ENCODE measurements around the gene TALDO1. TPM values are rescaled to one million over a fixed set of nuclear protein-coding genes. Genes with fewer than 3 reads are reported as not detected.
A peak's percentile ranks its signal among the peaks of the same experiment; 100 is the strongest.

The TALDO1 gene
- polyA plus RNA-seq, 1 of the 3 experiments (the other 2 are of a cell fraction), result 103 TPM

DNA sequence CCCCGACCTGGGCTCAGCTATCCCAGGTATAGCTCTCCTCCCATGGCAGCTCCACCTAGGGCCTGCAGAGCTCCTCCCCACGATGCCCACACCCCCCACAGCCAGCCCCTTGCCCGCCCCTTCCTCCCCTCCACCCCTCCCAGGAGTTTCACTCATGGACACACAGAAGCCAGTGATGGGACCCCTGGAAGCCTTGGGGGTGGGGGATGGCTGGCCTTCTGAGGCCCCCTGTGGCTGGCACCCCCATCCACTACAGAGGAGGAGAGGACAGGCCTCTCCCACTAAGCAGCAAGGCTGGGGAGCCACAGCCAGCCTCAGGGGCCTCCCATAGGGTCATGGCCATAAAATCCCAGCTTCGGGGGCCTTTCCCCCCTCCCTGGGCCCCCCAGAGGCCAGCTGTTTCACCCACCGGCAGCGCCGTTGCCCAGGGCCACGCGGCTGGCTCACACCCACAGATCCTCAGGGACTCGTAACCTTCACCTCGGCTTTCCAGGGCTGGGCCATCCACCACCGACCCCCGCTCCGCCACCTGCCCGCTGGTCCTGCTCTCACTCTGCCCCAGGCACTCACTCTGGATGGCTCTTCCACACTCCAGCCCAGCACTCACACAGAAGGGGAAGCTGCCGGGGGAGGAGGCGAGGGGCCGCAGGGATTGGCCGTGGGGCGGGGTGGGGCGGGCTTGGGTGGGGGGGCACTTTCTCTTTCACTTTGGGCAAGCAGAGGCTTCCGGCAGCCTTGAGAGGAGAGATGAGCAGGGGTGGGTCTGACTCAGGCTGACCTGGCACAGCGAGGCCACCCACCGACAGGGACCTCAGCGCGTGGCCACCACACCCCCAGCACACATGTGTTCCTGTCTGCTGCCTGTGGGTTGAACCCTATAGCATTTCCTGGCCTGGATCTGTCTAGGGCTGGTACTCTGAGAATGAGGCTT, 48.6 kb downstream of the TALDO1 start (continued):
- TF ChIP-seq, protein P1, sequence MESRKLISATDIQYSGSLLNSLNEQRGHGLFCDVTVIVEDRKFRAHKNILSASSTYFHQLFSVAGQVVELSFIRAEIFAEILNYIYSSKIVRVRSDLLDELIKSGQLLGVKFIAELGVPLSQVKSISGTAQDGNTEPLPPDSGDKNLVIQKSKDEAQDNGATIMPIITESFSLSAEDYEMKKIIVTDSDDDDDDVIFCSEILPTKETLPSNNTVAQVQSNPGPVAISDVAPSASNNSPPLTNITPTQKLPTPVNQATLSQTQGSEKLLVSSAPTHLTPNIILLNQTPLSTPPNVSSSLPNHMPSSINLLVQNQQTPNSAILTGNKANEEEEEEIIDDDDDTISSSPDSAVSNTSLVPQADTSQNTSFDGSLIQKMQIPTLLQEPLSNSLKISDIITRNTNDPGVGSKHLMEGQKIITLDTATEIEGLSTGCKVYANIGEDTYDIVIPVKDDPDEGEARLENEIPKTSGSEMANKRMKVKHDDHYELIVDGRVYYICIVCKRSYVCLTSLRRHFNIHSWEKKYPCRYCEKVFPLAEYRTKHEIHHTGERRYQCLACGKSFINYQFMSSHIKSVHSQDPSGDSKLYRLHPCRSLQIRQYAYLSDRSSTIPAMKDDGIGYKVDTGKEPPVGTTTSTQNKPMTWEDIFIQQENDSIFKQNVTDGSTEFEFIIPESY (IDR thresholded peaks at IDR 0.05; ENCODE audit: borderline replicate concordance, low read depth), result no peak
- TF ChIP-seq RXRA (IDR thresholded peaks at IDR 0.05; ENCODE audit: borderline replicate concordance, low read depth) (no peak), YY1 (IDR thresholded peaks at IDR 0.05; ENCODE audit: low read depth) (no peak), RFX5 (IDR thresholded peaks at IDR 0.05; ENCODE audit: low read length) (no peak), SIN3A (IDR thresholded peaks at IDR 0.05; ENCODE audit: borderline replicate concordance, low read depth, low read length) (no peak), ELF1 (IDR thresholded peaks at IDR 0.05) (no peak), JUND (IDR thresholded peaks at IDR 0.05) (no peak), MXI1 (IDR thresholded peaks at IDR 0.05; ENCODE audit: low read depth, low read length) (peak; percentile 91), GABPA (IDR thresholded peaks at IDR 0.05; ENCODE audit: low read depth) (no peak), MEF2A (IDR thresholded peaks at IDR 0.05; ENCODE audit: borderline replicate concordance, low read depth) (no peak), EZH2phosphoT487 (IDR thresholded peaks at IDR 0.05; ENCODE audit: borderline replicate concordance, low read depth) (no peak), FOXM1 (IDR thresholded peaks at IDR 0.05; ENCODE audit: low read depth) (no peak), GATA2 (CRISPR knock-in tag; IDR thresholded peaks at IDR 0.05) (no peak), TEAD4 (IDR thresholded peaks at IDR 0.05; ENCODE audit: borderline replicate concordance, insufficient read depth) (no peak), FOSL2 (IDR thresholded peaks at IDR 0.05; ENCODE audit: borderline replicate concordance, low read depth) (no peak)

DNA sequence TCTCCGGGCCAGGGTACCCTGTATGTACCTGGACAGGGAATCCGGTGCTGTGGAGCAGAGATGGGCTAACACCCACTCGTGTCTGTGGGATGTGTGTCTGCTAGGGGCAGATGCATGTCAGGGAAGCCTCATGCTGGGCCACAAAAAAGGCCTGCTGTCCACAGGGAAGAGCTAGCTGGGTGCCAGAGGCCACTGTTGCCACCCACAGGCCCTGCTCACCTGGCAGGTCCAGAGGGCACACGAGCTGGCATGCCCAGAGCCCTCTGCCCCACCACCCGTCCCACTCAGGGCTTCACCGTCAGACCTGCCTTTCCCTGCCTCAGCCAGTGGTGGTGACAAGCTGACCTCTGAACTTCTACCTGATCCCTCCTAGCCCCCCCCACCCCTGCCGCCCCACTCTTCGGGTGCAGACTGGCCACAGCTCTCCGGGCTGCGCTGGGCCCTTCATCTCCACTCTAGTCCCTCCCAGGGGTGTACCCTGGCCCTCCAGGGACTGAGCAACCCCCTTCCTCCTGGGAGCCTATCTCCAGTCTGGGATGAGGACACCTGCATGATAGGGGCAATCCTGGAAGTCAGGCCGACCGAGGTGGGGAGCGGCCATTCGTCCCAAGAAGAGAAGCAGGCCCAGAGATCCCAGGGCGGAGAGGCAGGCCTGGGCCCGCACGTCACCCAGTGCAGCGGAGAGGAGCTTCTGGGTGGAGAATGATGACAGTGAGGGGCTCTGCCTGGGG, 49.5 kb downstream of the TALDO1 start:
- WGBS (ENCODE audit: low lambda C conversion rate), result 32% methylated on average over 9 of the region's 18 CpGs
- Histone ChIP-seq H3K9me2 (no peaks in the 10 kb centered on the region), H3K79me2 (ENCODE audit: insufficient read depth) (peaks cover 20% of the 10 kb centered on the region), H3F3A (replicated peaks; ENCODE audit: insufficient read depth) (peaks cover 14% of the 10 kb centered on the region), H3K4me1 (ENCODE audit: control insufficient read depth in 1 of 2, insufficient read depth in 2 of 2, low read depth in 1 of 2, low read length in 1 of 2) (peaks cover 8 to 40% of the 10 kb centered on the region in 2 experiments; a peak in 2 of 4 replicates), H4K20me1 (ENCODE audit: insufficient read depth) (no peaks in the 10 kb centered on the region), H3K27ac (ENCODE audit: low read depth in 2 of 2, low read length in 1 of 2) (peak overlapping the region; percentile 93), H3K27me3 (ENCODE audit: insufficient read depth) (no peaks in the 10 kb centered on the region), H3K4me3 (ENCODE audit: low read depth in 2 of 2, low read length in 1 of 2) (peak overlapping the region; percentile 90 to 92), H3K9me3 (no peaks in the 10 kb centered on the region), H2AFZ (ENCODE audit: low read depth) (no peak overlapping the region), H3K9ac (peak overlapping the region; percentile 87), H3K4me2 (peak overlapping the region; percentile 100), H3K36me3 (replicated peaks in 1 of 2; ENCODE audit: control insufficient read depth in 1 of 2, insufficient read depth in 2 of 2, low read length in 1 of 2) (peaks cover 0 to 46% of the 10 kb centered on the region in 2 experiments)
- ChIA-PET POLR2A (interaction anchor here (0.6 to 2.2 kb wide), 3 partner anchors 12 to 235 kb away, joined by 3 to 14 read pairs (median 5); partner anchors contain the start of genes PNPLA2 and RPLP2), CTCF (interaction anchor here (0.6 to 6.3 kb wide), 4 partner anchors 13 to 68 kb away, joined by 3 to 43 read pairs (median 3); no protein-coding TSS in a partner anchor)
- no peak for DNase-seq
- TF ChIP-seq USF2 (IDR thresholded peaks at IDR 0.05; ENCODE audit: borderline replicate concordance, low read depth, low read length), result no peak
- no peak for TF ChIP-seq RAD21 (IDR thresholded peaks at IDR 0.05; ENCODE audit: low read length)
- no peak for TF ChIP-seq EP300 (IDR thresholded peaks at IDR 0.05; ENCODE audit: borderline replicate concordance in 1 of 2, low read depth in 1 of 2, low read length in 1 of 2)
- no peak for TF ChIP-seq GATA2 (CRISPR knock-in tag; IDR thresholded peaks at IDR 0.05)
- TF ChIP-seq RFX5 (IDR thresholded peaks at IDR 0.05; ENCODE audit: low read length), result no peak
- TF ChIP-seq REST (IDR thresholded peaks at IDR 0.05; ENCODE audit: low read depth, low read length), result no peak
- TF ChIP-seq FOSL2 (IDR thresholded peaks at IDR 0.05; ENCODE audit: borderline replicate concordance, low read depth), result no peak
- no peak for TF ChIP-seq NFIC (IDR thresholded peaks at IDR 0.05; ENCODE audit: borderline replicate concordance)
- TF ChIP-seq IRF3 (IDR thresholded peaks at IDR 0.05; ENCODE audit: low read depth, low read length), result no peak
- no peak for TF ChIP-seq NRF1 (IDR thresholded peaks at IDR 0.05; ENCODE audit: low read depth, low read length)

Data from SK-N-SH (cell line).